HG02623 (cell line): ENCODE data around the gene PRR5L.
A peak's percentile ranks its signal among the peaks of the same experiment; 100 is the strongest.
"Not testable (repeated sequence)": the region's sequence is repeated elsewhere in the genome, so short reads cannot be mapped to it uniquely, and the experiment has no call there.

Source experiments
- ATAC-seq: cut with Tn5 transposase; IDR thresholded peaks from one replicate; pipeline ENCODE4 v1.9.1; 2021; ENCODE audit warnings: moderate library complexity; ENCODE audit not compliant: unreplicated experiment

PRR5L gene

DNA sequence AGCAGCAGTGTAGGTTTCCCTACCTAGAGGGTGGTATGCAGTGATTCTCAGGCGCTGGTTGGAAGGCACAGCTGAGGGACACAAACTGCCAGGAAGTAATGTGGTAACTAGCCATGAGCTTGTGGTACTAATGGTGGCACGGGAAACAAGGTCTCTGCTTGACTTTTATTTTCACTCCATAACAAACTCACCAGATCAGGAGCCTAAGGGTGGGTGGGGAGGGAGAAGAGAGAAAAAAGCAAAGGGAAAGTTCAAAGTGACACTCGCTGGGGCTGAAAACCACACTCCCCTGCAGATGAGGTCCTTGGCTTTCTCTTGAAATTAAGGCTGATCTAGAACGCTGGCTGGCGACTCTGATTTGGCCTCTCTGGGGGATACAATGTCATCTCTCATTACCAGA lies 192.0 kb downstream of the PRR5L start:
- peak; percentile 56 for ATAC-seq

DNA sequence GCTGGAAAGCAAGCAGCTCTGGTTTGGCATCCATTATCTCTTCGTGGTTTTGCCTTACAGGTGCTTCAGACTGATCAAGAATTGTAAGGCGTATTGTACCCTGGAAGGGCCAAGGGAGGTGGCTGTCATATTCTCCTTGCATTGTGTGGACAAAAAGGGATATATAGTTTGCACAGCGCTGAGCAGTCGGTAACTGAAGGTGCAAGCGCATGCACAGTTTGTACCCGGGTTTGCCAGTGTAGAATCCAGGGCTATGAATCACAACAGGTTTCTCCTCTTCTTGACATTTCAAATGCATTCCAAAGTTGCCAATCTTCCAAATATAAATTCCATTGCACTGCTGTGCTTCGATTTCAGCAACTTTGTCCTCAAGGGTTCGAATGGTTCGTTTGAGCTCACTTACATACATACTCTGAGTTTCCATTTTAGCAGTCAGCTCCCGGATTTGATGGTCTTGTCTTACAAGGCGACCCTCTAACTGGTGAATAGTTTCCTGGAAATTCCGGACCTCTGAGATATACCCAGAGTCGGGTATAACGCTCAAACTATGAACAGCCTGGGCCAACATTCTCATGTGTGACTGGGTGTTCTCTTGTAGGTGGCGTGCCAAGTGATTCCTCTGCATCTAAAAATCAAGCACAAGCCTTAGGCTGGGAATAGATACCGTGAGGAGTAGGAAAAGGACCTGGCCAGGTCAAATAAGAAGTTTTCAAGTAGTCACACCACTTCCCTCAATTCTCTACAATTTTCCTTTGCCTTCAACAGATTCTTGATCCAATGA lies 194.1 kb downstream of the PRR5L start:
- no peak for ATAC-seq

DNA sequence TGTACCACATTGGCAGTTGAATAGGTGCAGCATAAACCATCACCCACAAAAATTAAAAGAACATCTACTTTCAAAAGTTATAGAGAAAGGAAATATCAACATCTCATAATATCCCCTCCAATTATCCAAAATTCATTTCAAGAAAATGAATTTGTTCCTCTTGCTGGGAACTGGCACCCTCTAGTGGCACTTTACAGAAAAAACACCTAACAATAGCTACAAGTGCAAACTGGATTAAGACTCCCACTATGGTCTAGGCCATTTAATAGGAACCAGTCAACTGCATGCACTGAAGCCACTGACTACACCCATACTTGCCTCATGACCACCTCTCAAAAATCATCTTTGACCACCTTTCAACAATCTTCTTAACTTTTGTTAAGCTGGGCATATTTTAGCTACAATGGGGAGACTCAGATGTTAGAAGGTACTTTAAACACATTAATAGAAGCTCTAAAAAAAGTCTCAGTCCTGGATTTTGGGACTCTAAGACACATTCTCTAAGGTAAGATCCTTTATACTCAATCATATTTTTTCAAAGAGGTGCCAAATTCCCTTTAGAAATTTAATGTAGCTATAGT lies 196.7 kb downstream of the PRR5L start:
- ATAC-seq: no peak

DNA sequence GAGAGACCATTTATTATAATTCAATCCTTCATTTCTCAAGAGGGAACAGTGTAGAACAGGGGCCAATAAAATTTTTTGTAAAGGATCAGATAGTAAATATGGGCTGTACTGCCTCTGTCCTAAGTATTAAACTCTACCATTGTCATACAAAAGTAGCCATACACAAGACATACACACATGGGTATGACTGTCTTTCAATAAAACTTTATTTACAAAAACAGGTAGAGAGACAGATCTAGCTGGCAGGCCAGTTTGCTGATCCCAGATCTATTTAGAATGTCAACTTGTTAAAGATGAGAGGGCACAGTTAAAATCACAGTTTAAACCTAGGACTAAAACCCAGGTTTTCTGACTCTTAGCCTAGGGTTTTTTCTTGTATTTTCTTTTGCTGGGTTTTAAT lies 197.2 kb downstream of the PRR5L start:
- ATAC-seq: no peak

DNA sequence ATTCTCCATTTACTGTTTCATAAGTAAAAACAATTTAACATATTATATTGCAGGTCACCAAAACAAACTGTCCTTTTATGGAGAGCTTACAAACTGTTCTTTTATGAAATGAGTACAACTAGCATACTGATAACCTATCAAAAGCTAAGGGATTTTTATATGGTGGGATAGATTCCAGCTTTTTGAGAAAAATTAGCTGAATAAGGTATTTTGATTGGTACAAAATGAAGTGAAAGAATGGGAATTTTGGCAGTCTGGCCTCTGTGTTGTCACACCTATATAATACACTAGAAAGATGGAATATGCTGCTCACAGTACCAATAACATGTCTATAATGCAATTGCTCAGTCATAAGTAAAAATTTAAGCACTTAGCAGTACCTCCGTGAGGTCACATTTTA lies 202.6 kb downstream of the PRR5L start:
- ATAC-seq: no peak

DNA sequence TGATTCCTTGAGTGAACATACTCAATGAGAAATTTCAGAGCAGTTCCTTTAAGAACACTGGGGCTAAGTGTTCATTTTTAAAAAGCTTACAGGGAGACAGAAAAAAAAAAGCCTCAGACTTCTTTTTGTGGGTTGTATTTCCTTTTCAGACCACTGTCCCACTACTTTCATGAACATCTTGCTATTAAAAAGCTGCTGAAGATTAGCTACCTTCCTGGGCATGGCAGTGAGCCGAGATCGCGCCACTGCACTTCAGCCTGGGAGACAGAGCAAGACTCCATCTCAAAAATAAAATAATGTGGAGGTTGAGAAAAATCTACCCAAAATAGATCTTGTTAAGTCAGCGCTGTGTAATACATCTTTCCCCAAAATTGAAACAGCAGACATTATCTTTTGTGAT lies 203.2 kb downstream of the PRR5L start:
- no peak for ATAC-seq

DNA sequence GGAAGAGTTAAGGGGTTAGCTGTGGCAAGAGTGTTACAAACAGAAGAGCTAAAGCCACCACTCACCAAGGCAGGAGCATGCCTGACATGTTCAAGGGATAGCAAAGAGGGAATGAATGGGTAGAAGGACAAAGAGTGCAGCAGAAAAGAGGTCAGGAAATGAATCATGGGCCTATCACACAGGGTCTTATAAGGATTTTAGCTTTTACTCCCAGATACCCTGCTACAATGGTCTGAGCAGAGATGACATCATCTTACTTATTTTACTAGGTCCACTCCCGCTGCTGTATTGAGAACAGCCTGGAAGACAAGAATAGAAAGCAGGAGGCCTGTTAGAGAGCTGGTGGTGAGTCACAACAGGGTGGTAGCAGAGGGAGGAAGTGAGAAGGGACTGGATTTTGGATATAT lies 204.2 kb downstream of the PRR5L start:
- ATAC-seq: peak; percentile 90

DNA sequence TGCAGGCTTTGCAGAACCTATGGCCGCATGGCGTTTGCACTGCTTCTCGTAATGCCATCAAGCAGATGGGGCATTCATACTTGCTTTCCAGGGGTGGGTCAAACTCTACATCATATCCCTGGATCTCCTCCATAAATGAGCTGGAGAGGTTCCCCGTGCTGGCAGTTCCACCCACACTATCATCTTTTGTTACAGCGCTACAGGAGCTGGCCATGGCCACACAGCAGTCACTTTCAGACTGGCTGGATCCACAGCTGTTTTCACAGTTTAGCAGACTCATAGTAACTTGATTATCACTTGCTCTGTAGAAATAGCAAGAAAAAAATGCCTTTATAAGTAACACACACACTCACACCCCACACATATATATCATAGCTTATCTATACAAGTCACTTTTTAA lies 205.1 kb downstream of the PRR5L start:
- no peak for ATAC-seq

DNA sequence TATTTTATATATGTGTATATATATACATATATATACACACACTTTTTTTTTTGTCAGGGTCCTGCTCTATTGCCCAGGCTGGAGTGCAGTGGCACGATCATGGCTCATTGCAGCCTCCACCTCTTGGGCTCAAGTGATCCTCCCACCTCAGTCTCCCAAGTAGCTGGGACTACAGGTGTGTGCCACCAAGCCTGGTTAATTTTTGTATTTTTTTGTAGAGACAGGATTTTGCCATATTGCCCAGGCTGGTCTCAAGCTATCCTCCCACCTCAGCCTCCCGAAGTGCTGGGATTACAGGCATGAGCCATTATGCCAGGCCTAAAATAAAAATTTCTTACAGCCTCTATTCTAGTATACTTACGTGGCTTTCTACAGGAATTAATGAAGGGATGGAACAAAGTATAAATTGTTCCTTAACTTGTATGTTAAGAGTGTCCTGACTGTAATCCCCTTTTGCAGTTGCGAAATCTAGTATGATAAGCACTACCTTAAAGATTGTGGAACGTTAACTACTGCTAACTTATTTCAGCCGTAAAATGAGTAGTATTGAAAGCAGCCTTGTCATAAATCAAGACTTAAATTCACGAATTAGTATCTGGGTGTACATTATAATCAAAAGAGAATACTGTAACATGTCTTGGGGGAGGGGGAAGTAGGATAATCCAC lies 211.9 kb downstream of the PRR5L start:
- ATAC-seq: no peak

DNA sequence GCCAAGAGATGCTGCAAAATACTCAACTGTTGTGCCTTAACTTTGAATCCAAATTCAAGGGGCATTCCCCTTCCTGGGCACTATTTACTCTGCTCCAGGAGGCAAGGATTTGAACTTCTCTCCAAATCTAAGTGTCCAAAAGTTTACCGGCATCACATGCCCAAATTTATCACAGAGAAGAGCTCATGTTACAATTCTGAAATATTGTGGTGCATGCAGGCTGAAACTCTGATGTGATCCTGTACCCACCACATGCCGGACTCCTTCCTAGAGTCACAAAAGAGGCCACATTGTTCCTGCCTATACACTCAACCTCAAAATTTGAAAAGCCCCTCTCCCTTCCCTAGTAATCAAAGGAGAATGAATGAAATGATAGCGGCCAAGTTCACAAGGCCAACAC lies 212.7 kb downstream of the PRR5L start:
- no peak for ATAC-seq

DNA sequence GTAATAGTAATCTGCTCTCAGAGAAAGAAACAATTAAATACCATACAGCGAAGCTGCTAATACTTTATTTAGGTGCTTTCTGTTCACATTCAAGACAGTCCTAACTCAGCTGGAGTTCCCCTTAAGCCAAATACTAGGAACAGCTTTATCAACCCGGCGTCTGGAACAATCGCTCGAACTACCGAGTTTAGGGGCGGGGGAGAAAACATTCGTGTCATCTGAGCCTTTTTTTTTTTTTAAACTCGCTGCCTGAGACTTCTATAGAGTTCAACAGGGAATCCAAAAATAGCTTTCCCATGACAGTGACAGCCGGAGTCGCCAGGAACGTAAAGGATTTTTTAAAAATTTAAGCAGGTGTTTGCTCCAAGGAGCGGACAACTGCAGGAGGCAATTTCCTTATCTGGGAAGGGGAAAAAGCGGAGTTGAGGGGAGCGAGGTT lies 213.1 kb downstream of the PRR5L start:
- ATAC-seq: no peak

DNA sequence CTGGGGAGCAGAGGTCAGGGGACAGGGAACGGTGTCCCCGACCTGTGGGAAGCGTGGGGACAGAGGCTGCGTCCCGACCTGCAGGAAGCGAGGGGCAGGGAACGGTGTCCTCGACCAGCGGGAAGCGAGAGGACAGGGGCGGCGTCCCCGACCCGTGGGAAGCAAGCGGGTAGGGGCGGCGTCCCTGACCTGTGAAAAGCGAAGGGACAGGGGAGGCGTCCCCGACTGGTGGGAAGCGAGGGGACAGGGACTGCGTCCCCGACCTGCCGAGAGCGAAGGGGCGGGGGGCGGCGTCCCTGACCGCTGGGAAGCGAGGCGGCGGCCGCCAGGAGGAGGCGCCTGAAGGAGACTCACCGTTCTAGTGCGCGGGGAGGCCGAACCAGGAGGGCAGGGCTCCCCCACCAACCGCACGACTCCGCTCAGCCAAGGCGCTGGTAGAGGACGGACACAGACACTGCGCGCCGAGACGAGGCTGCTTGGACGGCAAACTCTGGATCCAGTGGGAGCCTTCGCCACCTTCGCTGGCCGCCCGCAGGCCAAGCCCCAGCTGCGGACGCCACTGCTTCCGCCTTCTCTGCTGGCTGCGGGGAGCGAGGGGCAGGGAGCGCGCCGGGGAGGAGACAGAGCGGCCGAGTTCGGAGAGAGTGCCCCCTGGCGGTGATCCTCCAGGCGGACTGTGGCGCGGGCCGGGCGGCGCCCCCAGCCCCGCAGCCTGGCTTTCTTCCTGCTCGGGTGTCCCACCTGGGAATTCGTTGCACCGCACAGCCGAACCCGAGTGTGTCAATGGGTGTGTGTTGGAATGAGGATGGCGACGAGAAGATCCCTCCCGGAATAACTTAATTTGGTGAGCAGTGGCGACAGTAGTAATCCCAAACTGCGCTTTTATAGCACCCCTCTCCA lies 213.9 kb downstream of the PRR5L start, which contains the start of gene TRAF6:
Gene TRAF6 (minus strand): TSS at position 579 of the 900 bp plus-strand sequence. CDS start 8,757 bp downstream, outside the sequence.
- peak; percentile 98 for ATAC-seq

DNA sequence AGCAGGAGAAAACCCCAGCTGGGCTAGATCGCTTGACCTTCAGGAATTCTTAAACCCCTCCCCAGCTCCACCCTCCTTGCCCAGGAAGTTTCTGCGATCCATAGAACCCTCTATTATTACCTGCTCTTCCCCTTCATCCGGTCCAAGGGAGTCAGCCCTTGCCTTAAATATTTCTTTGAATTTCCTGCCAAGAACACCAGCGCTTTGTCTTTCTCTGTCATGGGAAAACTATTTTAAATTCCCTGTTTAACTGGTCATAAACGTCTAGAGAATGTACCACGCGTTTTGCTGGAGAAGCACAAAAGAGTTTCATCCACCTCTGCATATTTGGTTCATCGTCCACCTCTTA lies 214.5 kb downstream of the PRR5L start:
- ATAC-seq: no peak

DNA sequence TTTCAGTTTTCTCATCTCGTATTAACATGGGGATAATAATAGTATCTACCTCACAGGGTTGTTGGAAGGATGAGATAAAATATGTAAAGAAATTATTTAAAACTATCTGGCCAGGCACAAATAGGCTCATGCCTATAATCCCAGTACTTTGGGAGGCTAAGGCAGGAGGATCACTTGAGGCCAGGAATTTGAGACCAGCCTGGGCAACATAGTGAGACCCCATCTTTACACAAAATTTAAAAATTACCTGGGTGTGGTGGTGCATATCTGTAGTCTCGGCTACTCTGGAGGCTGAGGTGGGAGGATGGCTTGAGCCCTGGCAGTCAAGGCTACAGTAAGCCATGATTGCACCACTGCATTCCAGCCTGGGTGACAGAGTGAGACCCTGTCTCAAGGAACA lies 215.0 kb downstream of the PRR5L start:
- ATAC-seq: not testable (repeated sequence)

DNA sequence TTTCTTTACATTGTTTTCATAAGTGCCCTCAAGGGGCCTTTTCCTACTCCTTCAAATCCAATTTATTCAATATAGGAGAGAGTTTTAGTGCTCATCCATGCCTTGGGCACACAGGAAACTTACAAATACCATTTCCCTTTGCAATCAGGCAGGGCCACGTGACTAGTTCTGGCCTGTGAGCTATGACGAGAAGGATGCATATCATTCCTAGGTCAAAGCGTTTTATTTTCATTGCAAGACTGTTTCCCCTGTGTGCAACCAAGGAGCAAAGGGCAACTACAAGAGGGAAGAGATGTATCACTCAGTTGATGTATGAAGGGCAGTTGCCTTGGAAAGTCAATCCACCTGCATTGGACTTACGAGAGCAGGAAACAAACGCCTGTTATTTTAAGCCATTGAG lies 215.9 kb downstream of the PRR5L start:
- ATAC-seq: no peak

DNA sequence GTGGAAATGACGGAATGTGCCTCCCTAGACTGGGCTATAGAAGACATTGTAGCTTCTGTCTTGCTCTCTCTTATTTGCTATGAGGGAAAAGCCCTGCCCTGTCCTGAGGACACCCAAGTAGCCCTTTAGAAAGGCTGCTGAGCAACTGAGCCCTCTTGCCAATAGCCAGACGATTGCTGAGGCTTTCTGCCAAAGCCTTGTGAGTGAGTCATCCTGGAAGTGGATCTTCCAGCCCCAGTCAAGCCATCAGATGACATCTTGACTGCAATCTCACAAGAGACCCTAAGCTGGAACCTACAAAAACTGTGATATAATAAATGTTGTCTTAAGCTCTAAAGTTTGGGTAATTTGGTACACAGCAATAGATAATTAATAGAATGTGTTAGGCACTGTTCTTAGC lies 217.9 kb downstream of the PRR5L start:
- ATAC-seq: no peak
